K562 (cell line): ENCODE measurements around the gene GJA1. TPM values are rescaled to one million over a fixed set of nuclear protein-coding genes. Genes with fewer than 3 reads are reported as not detected.

Experiments used
- ATAC-seq: fragments of 200-7000 bp; cut with Tn5 transposase; 3 replicates; pipeline ENCODE4 v1.9.1; 2020; ENCODE audit warnings: moderate library complexity
- BruUV-seq: library from RNA; stranded (reverse); fragments of 400-500 nt; replicated peaks from 2 replicates; lab custom pipeline; 2021; lab: Mats Ljungman, UMichigan
- CTCF ChIA-PET: fragments of 300-600 bp; formaldehyde crosslinking; extraction: SDS; loops from one replicate; lab custom pipeline; 2021; ENCODE audit warnings: low intra/inter-chr PET ratio; lab: Yijun Ruan, JAX
- POLR2A ChIA-PET: fragments of 300-600, 350-650 bp; sonication (Branson Sonifier 250); formaldehyde crosslinking; extraction: SDS; loops from one replicate; lab custom pipeline; 2021; ENCODE audit warnings: antibody characterized with exemption, inconsistent platforms; lab: Yijun Ruan, JAX
- DNase-seq, 4 experiments: peaks; one replicate each; pipeline versions ENCODE4 v3.0.0 to v3.0.0-alpha.2; 2011 to 2018; ENCODE audit warnings: low spot score in 3 of 4, mixed read lengths in 3 of 4; ENCODE audit errors: extremely low read depth in 1 of 4
- FAIRE-seq: peaks from 2 replicates; lab custom pipeline; 2011; peaks lifted over from hg19 to GRCh38; lab: Jason Lieb, UNC
- H2AFZ ChIP-seq: 2 replicates; pipeline ENCODE4 v1.6.0; 2011; ENCODE audit warnings: low read depth, low read length, control low read depth, inconsistent platforms
- H3K27ac ChIP-seq: fragments of 200-600 bp; 3 replicates; pipeline ENCODE4 v1.8.0; 2011; ENCODE audit warnings: low read depth, mild to moderate bottlenecking, control low read depth, inconsistent platforms, low read length, moderate library complexity, mixed read lengths; ENCODE audit errors: extremely low read depth
- H3K27me3 ChIP-seq, 2 experiments: fragments of 300-600 bp in 1 of 2; 2 replicates in 1 of 2; 3 replicates in 1 of 2; pipeline versions ENCODE4 v1.6.0 to v1.8.0; 2011; ENCODE audit warnings: inconsistent platforms in 2 of 2, low read length in 2 of 2, mild to moderate bottlenecking in 1 of 2, mixed read lengths in 1 of 2, moderate library complexity in 1 of 2; ENCODE audit not compliant: control insufficient read depth in 2 of 2, insufficient read depth in 2 of 2
- H3K36me3 ChIP-seq: fragments of 300-600 bp; 3 replicates; pipeline ENCODE4 v1.8.0; 2011; ENCODE audit warnings: mild to moderate bottlenecking, low read length, inconsistent platforms; ENCODE audit not compliant: control insufficient read depth, insufficient read depth
- H3K4me1 ChIP-seq, 2 experiments: fragments of 200-600 bp in 1 of 2; replicated peaks in 1 of 2; 2 replicates in 1 of 2; 3 replicates in 1 of 2; pipeline versions ENCODE4 v1.5.1 to v1.8.0; 2011; ENCODE audit warnings: inconsistent platforms in 2 of 2, low read length in 2 of 2, mild to moderate bottlenecking in 1 of 2, mixed read lengths in 1 of 2, moderate library complexity in 1 of 2; ENCODE audit not compliant: control insufficient read depth in 2 of 2, insufficient read depth in 2 of 2
- H3K4me2 ChIP-seq: 2 replicates; pipeline ENCODE4 v1.6.1; 2011; ENCODE audit warnings: low read length, control low read depth, inconsistent platforms, mixed read lengths; ENCODE audit not compliant: insufficient read depth
- H3K4me3 ChIP-seq: fragments of 200-600 bp; sonication (generic), shearing (Covaris generic); 2 replicates; pipeline ENCODE4 v1.5.1; 2016; ENCODE audit warnings: control low read depth, inconsistent platforms
- H3K79me2 ChIP-seq: fragments of 200-600 bp; 3 replicates; pipeline ENCODE4 v1.8.0; 2011; ENCODE audit warnings: low read length, inconsistent platforms; ENCODE audit not compliant: control insufficient read depth, insufficient read depth
- H3K9ac ChIP-seq, 2 experiments: 2 replicates each; pipeline versions ENCODE4 v1.6.0 to v1.6.1; 2011; ENCODE audit warnings: low read depth in 2 of 2, low read length in 2 of 2, control low read depth in 1 of 2, inconsistent platforms in 1 of 2, mild to moderate bottlenecking in 1 of 2, mixed read lengths in 1 of 2; ENCODE audit not compliant: insufficient read depth in 1 of 2
- H3K9me1 ChIP-seq: one replicate; pipeline ENCODE4 v1.6.0; 2011; ENCODE audit warnings: inconsistent platforms, mild to moderate bottlenecking, low read length, moderate library complexity; ENCODE audit not compliant: control insufficient read depth, insufficient read depth
- H3K9me3 ChIP-seq: replicated peaks from 2 replicates; pipeline ENCODE4 v1.5.1; 2011; ENCODE audit warnings: low read depth, low read length, inconsistent platforms; ENCODE audit not compliant: control insufficient read depth, insufficient read depth
- H4K20me1 ChIP-seq: replicated peaks from 2 replicates; pipeline ENCODE4 v1.6.1; 2011; ENCODE audit warnings: low read length, inconsistent platforms, mixed read lengths; ENCODE audit not compliant: control insufficient read depth, insufficient read depth
- CBFB ChIP-seq: sonication (generic); formaldehyde crosslinking; IDR thresholded peaks from 2 replicates; pipeline ENCODE4 v1.4.0; 2020; ENCODE audit warnings: mild to moderate bottlenecking, missing genetic modification reagents
- NFIC ChIP-seq: fragments of 450-650 bp; IDR thresholded peaks from 2 replicates; pipeline ENCODE4 v1.6.1; 2017; ENCODE audit warnings: mild to moderate bottlenecking, inconsistent platforms
- TAF7 ChIP-seq: fragments of 450-650 bp; IDR thresholded peaks from 2 replicates; pipeline ENCODE4 v1.6.1; 2016; ENCODE audit warnings: missing genetic modification characterization, missing compliant biosample characterization
- ZNF431 ChIP-seq: sonication (generic); formaldehyde crosslinking; IDR thresholded peaks from 2 replicates; pipeline ENCODE4 v1.8.0; 2022; ENCODE audit warnings: mild to moderate bottlenecking, missing genetic modification reagents
- WGBS: fragments of 100-300 bp; shearing (Covaris generic); methylation state at CpG from one replicate; pipeline ENCODE4 v1.1.6; 2016; ENCODE audit warnings: low coverage, mixed read lengths; ENCODE audit not compliant: insufficient coverage; ENCODE audit errors: missing lambda C conversion rate; 5-methylcytosine and 5-hydroxymethylcytosine counted together
- in situ Hi-C: fragments of 300-500 bp; cut with MboI; formaldehyde crosslinking; loops from 4 replicates; pipeline ENCODE4 v1.15.0; 2018; ENCODE audit warnings: inconsistent platforms, mixed read lengths
- intact Hi-C: fragments of 100-400 bp; cut with micrococcal nuclease; formaldehyde crosslinking; loops from 2 replicates; pipeline ENCODE4 v1.14.2; 2022
- polyA plus RNA-seq, 8 experiments: library from polyadenylated mRNA; depleted of rRNA in 4 of 8; stranded (reverse) in 5 of 8; unstranded in 3 of 8; fragments of >200 nt; fragmentation: Nextera tagmentation in 2 of 8; fragmentation: Illumina TruSeq in 1 of 8; extraction: Ambion mirVana in 2 of 8; extraction: Trizol in 1 of 8; gene quantifications; 2 replicates each; pipeline versions ENCODE4 v1.2.1 to v1.2.3, GENCODE V29; 2011 to 2014; ENCODE audit warnings: inconsistent platforms in 1 of 8, missing spikeins in 1 of 8
- total RNA-seq, 7 experiments: library from RNA; depleted of rRNA in 6 of 7; stranded (reverse); fragments of >200 nt in 6 of 7; fragmentation: Illumina TruSeq in 2 of 7; extraction: Trizol in 2 of 7; gene quantifications; 2 replicates each; pipeline versions ENCODE4 v1.2.1 to v1.2.3, GENCODE V29; 2011 to 2021; ENCODE audit warnings: low replicate concordance in 1 of 7
- TF ChIP-seq, protein P1 (sequence below): fragments of 250-450 bp; sonication (Bioruptor Pico); IDR thresholded peaks from 2 replicates; pipeline ENCODE4 v1.5.0; 2021; ENCODE audit warnings: mild to moderate bottlenecking, borderline replicate concordance
- TF ChIP-seq, protein P2 (sequence below): fragments of 250-450 bp; sonication (Bioruptor Pico); IDR thresholded peaks from 2 replicates; pipeline ENCODE4 v1.4.0; 2020

The GJA1 gene
- total and polyA plus RNA-seq, 9 of the 15 experiments (the other 6 are each of a cell fraction or from before 2014, with no cell fraction given): 0.04 to 0.58 (median 0.06) TPM; not detected in 4

DNA sequence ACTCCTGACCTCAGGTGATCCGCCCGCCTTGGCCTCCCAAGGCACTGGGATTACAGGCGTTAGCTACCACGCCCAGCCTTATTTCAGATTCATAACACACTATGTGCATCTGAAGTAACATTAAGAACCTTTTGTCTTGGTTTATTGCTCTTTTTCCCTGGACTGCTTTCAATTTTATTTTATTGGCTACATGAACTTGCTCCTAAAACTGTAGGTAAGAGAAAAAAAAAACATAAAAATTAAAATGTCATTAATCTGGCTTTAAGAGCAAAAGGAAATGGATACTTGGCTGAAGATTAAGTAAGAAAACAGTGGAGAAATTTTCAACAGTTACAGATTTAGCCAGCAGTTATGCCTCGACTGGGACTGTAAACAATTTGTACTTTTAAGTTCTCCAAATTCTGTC, 62.5 kb downstream of the GJA1 start:
- POLR2A ChIA-PET: no interaction called here
- Histone ChIP-seq H3K27me3 (no peaks in the 10 kb centered on the region), H3K79me2 (no peaks in the 10 kb centered on the region), H3K36me3 (no peaks in the 10 kb centered on the region), H4K20me1 (no peaks in the 10 kb centered on the region), H3K27ac (no peak overlapping the region), H3K4me1 (no peaks in the 10 kb centered on the region), H3K9ac (no peak overlapping the region), H3K4me3 (no peak overlapping the region), H3K9me1 (no peaks in the 10 kb centered on the region), H3K4me2 (no peak overlapping the region), H3K9me3 (no peaks in the 10 kb centered on the region), H2AFZ (no peak overlapping the region)
- no peak for DNase-seq
- no peak for TF ChIP-seq CBFB
- CTCF ChIA-PET: no interaction called here
- BruUV-seq: no TSS peak
- FAIRE-seq: no peak
- intact Hi-C loops: no loop called here
- WGBS: 1% methylated on average over 5 of the region's 5 CpGs
- no peak for ATAC-seq
- in situ Hi-C loops: no loop called here

DNA sequence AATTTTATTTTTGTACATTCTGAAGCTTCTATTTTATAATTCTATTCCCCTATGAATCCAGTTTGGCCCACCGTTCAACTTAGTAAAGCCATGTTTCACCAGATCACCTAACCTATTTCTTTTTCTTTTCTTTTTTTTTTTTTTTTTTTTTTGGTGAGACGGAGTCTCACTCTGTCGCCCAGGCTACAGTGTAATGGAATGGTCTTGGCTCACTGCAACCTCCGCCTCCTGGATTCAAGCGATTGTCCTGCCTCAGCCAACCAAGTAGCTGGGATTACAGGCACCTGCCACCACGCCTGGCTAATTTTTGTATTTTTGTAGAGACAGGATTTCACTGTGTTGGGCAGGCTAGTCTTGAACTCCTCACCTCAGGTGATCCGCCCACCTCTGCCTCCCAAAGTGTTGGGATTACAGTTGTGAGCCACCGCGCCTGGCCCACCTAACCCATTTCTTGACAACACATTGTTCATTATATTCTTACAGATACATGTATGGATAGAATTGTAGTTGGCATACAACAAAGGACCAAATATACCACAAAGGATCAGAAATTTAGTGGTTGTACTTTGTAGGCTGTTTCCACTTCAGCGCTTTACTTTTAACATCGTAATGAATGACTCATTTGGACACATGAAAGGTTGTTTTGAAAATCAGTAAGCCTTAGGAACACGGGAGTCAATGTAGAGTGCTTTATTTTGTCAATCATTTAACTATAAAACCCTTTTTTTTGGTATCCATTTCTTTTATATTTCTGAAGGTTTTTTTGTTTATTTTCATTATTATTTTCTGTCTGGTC, 63.2 kb downstream of the GJA1 start:
- Histone ChIP-seq H4K20me1 (no peaks in the 10 kb centered on the region), H3K4me2 (no peak overlapping the region), H3K9me1 (no peaks in the 10 kb centered on the region), H3K9ac (no peak overlapping the region), H3K79me2 (no peaks in the 10 kb centered on the region), H3K4me1 (no peaks in the 10 kb centered on the region), H3K9me3 (no peaks in the 10 kb centered on the region), H3K36me3 (no peaks in the 10 kb centered on the region), H3K27ac (no peak overlapping the region), H3K4me3 (no peak overlapping the region), H3K27me3 (no peaks in the 10 kb centered on the region), H2AFZ (no peak overlapping the region)
- in situ Hi-C loops: no loop called here
- CTCF ChIA-PET: no interaction called here
- WGBS: 8% methylated on average over 8 of the region's 12 CpGs
- intact Hi-C loops: no loop called here
- FAIRE-seq (no peak), DNase-seq (no peak), ATAC-seq (no peak)
- BruUV-seq: no TSS peak
- POLR2A ChIA-PET: no interaction called here
- TF ChIP-seq, protein P1, sequence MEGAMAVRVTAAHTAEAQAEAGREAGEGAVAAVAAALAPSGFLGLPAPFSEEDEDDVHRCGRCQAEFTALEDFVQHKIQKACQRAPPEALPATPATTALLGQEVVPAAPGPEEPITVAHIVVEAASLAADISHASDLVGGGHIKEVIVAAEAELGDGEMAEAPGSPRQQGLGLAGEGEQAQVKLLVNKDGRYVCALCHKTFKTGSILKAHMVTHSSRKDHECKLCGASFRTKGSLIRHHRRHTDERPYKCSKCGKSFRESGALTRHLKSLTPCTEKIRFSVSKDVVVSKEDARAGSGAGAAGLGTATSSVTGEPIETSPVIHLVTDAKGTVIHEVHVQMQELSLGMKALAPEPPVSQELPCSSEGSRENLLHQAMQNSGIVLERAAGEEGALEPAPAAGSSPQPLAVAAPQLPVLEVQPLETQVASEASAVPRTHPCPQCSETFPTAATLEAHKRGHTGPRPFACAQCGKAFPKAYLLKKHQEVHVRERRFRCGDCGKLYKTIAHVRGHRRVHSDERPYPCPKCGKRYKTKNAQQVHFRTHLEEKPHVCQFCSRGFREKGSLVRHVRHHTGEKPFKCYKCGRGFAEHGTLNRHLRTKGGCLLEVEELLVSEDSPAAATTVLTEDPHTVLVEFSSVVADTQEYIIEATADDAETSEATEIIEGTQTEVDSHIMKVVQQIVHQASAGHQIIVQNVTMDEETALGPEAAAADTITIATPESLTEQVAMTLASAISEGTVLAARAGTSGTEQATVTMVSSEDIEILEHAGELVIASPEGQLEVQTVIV: no peak
- TF ChIP-seq ZNF431 (CRISPR knock-in tag) (no peak), NFIC (no peak), TAF7 (tag) (no peak)
- TF ChIP-seq, protein P2, sequence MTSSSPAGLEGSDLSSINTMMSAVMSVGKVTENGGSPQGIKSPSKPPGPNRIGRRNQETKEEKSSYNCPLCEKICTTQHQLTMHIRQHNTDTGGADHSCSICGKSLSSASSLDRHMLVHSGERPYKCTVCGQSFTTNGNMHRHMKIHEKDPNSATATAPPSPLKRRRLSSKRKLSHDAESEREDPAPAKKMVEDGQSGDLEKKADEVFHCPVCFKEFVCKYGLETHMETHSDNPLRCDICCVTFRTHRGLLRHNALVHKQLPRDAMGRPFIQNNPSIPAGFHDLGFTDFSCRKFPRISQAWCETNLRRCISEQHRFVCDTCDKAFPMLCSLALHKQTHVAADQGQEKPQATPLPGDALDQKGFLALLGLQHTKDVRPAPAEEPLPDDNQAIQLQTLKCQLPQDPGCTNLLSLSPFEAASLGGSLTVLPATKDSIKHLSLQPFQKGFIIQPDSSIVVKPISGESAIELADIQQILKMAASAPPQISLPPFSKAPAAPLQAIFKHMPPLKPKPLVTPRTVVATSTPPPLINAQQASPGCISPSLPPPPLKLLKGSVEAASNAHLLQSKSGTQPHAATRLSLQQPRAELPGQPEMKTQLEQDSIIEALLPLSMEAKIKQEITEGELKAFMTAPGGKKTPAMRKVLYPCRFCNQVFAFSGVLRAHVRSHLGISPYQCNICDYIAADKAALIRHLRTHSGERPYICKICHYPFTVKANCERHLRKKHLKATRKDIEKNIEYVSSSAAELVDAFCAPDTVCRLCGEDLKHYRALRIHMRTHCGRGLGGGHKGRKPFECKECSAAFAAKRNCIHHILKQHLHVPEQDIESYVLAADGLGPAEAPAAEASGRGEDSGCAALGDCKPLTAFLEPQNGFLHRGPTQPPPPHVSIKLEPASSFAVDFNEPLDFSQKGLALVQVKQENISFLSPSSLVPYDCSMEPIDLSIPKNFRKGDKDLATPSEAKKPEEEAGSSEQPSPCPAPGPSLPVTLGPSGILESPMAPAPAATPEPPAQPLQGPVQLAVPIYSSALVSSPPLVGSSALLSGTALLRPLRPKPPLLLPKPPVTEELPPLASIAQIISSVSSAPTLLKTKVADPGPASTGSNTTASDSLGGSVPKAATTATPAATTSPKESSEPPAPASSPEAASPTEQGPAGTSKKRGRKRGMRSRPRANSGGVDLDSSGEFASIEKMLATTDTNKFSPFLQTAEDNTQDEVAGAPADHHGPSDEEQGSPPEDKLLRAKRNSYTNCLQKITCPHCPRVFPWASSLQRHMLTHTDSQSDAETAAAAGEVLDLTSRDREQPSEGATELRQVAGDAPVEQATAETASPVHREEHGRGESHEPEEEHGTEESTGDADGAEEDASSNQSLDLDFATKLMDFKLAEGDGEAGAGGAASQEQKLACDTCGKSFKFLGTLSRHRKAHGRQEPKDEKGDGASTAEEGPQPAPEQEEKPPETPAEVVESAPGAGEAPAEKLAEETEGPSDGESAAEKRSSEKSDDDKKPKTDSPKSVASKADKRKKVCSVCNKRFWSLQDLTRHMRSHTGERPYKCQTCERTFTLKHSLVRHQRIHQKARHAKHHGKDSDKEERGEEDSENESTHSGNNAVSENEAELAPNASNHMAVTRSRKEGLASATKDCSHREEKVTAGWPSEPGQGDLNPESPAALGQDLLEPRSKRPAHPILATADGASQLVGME (CRISPR knock-in tag): no peak
